GM21786 (cell line): Measurements from ENCODE around the gene MYL11.
"Not testable (repeated sequence)": the region's sequence is repeated elsewhere in the genome, so short reads cannot be mapped to it uniquely, and the experiment has no call there.

Experiments used
- ATAC-seq: cut with Tn5 transposase; IDR thresholded peaks from one replicate; pipeline ENCODE4 v1.9.1; 2021; ENCODE audit not compliant: unreplicated experiment

MYL11 gene

DNA sequence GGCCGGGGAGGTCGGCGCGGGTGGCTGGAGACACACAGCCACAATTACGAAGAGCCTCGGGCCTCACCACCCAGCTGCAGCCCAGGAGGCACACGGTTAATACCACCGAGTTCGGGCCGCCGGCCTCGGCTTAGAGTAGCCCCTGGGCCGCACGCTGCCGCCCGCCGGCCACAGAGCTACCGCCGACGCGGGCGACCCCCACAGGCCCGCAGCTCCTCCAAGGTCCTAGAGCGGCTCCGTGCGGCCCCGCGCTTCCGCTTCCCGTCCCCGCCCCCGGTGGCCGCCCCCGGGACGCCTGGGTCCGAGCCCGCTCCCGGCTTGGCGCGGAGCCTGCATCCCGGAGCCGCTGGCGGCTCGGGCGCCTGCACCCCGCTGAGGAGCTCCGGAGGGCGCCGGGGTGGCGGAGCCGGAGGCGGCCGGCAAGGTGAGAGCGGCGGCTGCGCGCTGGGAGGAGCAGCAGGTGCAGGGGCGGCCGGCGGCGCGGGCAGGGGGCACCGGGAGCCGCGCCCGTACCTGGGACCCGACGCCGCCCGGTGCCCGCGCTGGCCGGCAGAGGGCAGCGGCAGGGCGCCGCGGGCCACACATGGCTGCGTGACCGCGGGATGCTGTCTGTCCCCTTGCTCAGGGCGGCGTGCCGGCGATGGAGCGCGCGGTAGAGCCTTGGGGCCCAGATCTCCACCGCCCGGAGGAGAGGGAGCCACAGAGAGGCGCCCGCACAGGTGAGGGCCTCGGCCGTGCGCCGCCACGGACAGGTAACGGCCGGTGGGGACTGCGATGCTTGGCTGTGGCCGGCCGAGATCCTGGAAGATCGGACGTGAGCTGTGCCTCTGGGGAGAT lies 20.8 kb downstream of the MYL11 start, which contains the start of gene ZNF48:
Gene ZNF48, plus strand, starts transcription at position 266 of the 837 bp plus-strand sequence. Its CDS starts 375 bp downstream, at position 641.
- peak; percentile 68 for ATAC-seq

DNA sequence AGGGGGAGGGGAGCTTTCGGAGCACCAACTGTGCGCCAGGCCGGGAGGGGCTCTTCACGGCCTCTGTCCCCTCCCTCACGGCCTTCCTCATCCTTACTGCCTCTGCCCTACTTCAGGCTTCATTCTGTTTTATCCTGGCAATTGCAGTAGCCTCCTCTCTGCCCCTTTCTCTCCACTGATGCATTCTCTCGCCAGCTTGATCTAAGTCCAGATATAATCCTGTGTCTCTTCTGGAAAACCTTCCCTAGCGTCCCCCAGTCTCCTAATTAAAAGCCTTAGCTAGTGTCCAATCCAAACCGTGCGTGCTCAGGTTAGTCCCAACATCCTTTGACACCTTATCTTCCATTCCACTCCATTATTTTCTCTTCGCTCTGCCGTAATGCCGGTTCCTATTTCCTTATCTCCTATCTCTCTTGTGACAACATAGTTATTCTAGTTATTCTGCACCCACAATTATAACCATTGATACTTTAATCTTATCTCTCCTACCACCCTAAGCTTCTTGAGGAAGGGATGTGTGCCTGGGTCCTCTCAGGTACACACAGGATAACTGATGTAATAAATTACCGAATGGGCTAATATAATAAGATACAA lies 21.5 kb downstream of the MYL11 start:
- ATAC-seq, result no peak

DNA sequence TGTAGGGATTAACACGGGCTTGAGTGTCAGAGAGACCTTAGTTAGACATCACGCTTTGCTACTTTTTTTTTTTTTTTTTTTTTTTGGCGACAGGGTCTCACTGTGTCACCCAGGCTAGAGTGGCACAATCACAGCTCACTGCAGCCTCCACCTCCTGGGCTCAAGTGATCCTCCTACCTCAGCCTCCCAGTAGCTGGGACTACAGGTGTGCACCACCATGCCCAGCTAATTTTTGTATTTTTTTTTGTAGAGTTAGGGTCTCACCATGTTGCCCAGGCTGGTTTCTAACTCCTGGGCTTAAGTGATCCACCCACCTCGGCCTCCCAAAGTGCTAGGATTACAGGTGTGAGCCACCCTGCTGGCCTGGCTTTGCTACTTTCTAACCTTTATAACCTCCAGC lies 22.0 kb downstream of the MYL11 start:
- not testable (repeated sequence) for ATAC-seq

DNA sequence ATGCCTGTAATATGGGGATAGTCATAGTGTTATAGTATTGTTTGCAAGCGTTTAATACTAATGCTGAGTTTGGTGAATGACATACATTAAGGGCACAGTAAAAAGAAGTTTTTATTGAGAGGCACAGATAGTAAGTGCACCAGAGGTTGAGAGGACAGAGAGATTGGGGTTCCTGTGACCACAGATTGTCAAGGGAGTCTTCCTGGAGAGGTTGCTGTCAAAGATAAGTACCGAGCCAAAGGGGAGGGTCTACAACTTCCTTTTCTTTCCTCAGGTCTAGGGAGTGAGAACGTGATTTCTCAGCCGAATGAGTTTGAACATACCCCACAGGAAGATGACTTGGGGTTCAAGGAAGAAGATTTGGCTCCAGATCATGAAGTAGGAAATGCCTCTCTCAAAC lies 22.5 kb downstream of the MYL11 start:
- no peak for ATAC-seq

DNA sequence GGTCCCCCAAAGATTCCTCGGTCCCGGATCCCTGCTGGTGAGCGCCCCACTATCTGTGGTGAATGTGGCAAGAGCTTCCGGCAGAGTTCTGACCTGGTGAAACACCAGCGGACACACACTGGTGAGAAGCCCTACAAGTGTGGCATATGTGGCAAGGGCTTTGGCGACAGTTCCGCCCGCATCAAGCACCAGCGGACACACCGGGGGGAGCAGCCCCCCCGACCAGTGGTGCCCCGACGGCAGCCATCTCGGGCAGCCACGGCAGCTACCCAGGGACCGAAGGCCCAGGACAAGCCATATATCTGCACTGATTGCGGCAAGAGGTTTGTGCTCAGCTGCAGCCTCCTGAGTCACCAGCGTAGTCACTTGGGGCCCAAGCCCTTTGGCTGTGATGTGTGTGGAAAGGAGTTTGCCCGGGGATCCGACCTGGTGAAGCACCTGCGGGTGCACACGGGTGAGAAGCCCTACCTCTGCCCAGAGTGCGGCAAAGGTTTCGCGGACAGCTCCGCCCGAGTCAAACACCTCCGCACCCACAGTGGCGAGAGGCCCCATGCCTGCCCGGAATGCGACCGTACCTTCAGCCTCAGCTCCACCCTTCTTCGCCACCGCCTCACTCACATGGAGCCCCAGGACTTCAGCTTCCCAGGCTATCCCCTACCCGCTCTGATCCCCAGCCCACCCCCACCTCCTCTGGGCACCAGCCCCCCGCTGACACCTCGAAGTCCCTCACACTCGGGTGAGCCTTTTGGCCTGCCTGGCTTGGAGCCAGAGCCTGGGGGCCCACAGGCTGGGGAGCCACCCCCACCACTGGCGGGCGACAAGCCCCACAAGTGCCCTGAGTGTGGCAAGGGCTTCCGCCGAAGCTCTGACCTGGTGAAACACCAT lies 23.4 kb downstream of the MYL11 start:
- no peak for ATAC-seq

DNA sequence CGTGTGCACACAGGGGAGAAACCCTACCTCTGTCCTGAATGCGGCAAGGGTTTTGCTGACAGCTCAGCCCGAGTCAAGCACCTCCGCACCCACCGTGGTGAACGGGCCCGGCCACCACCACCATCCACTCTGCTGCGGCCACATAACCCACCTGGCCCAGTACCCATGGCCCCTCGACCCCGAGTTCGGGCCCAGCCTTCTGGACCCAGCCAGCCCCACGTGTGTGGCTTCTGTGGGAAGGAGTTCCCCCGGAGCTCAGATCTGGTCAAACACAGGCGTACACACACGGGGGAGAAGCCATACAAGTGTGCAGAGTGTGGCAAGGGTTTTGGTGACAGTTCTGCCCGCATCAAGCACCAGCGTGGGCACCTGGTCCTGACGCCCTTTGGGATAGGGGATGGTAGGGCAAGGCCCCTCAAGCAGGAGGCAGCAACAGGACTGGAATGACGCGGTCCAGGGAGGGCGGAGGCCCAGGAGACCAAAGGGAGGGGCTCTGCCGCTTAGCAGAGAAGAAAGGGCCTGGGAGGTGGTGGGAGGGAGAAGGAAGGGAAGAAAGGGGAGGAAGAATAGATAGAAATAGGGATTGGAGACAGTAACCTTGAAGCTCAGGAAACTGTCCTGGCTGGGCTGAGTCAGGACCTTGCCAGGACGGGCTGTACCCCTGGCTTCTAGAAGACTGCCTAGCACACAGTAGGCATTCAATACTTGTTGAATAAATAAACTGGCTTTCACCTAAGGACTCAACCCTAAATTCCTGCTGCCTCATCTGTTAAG lies 24.2 kb downstream of the MYL11 start:
- no peak for ATAC-seq

DNA sequence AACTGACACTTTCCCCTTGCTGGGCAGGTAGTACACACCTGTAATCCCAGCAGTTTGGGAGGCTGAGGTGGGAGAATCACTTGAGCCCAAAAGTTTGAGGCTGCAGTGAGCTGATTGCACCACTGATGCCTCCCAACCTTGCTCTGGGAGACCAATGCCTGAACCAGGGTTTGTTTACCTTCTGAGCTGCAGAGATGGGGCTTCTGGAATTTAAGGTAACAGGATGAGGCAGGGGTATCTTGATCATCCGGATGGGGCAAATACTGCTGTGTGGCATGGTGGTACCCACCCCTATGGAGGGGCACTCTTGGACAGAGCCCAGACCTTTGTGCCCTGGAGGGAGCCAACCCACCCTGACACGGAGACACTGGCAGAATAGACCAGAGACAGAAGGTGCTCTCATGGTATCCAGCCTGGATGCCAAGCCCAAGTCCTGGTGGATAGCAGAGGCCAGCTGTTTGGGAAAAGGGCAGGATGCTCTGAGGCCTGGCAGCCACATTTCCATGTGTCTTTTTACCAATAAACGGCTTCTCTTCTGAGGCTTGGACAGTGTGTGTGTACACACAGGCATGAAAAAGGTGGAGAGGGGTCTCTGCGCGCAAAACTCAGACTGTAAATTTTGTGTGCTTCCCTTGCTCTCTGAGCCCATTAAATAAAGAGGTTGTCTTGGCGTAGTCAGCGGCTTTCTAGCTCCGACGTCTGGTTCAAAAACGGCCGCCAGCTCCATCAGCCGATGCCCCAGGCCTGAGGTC lies 25.0 kb downstream of the MYL11 start:
- no peak for ATAC-seq

DNA sequence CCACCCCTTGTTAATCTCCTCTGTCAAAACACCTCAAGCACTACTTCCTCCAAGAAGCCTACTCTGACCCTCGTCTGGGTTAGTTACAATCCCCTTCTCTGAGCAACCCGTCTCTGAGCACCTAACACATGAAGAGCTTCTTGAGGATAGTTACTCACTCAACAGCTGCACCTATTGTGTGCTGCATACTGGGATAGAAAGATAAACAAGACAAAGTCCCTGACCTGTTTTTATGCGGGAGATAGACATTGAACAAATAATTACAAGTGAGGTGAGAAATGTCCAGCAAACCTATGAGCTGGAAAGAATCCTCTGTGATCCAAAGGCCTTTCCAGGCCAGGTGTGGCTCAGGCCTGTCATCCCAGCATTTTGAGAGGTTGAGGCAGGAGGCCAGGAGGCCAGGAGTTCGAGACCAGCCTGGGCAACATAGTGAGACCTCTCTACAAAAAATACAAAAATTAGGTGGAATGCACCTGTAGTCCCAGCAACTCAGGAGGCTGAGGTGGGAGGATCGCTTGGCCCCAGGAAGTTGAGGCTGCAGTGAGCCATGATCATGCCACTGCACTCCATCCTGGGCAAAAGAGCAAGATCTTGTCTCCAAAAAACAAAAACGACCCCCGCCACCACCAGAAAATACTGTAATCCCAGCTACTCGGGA lies 27.3 kb downstream of the MYL11 start:
- ATAC-seq, result no peak

DNA sequence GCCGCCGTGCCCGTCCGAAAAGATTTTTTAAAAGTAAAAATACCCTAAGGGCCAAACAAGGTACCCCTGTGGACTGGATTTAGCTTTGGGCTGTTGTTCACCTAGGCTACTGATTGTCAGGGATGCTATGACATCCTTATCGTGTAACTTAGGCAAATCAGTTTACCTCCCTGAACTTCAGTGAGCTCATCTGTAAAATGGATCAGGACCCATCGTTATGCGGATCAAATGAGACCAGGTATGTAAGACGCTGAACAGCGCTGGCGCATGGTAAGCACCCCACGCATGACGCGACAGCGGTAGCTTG lies 32.1 kb downstream of the MYL11 start:
- no peak for ATAC-seq

DNA sequence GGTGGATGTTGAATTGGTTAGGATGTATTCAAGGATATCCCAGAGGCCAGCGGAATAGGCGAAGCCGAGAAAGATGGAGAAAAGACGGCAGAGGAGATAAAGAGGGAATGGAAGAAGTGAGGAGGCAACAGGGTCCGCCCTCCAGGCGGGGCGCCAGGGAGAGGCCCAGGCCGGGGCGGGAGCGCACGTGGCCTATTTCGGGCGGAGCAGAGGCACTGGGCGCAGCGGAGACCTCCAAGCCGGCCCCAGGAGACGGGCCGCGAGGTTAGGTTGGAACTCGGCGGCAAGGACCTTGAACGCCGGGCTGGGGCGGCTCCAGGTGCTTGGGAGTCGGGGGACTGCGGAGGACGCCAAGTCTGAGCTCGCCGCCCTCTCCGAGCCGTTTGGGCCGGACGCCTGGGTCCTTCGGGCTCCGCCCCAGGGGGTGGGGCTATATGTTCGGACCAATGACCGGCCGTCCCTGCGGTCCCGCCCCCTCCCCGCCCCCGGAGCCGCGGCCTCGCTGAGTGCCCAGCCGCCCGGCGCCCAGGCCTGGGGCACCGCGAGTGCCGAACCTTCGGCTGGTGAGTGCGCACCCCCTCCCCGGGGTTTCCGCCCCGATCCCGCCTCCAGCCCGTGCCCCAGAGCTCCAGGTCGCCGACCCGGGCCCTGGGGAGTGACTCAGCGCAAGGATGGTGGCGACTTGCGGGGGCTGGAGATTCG lies 32.7 kb downstream of the MYL11 start, which contains the start of gene ZNF771:
Gene ZNF771, plus strand, starts transcription at position 505 of the 702 bp plus-strand sequence. CDS start 448 bp downstream, outside the sequence.
- peak; percentile 85 for ATAC-seq

DNA sequence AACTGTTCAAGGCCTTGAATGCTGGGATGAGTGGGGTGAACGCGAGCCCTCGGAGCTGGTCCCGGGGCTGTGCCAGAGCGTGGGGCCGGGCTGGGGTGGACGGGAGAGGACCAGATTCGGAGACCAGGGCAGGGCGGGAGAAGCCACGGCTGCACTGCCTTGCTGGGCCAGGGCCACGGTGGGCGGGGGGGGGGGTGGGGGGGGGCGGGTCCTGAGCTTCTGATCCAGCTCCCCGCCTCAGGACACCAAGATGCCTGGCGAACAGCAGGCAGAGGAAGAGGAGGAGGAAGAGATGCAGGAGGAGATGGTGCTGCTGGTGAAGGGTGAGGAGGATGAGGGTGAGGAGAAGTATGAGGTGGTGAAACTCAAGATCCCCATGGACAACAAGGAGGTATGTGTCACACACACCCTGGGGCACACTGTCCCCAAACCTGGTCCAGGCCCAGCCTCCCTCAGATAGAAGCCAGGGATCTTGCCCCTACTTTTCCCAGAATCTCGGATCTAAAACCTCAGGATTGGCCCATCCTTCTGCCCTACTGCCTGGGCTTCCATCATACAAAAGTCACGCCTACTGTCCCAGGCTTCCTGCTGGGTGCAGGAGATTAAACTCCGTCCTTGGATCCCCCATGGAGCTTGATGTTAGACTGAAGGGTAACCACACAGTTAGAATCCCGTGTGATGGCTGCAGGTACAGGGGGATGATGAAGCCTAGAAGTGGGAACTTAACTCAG lies 33.4 kb downstream of the MYL11 start:
- ATAC-seq, result no peak

DNA sequence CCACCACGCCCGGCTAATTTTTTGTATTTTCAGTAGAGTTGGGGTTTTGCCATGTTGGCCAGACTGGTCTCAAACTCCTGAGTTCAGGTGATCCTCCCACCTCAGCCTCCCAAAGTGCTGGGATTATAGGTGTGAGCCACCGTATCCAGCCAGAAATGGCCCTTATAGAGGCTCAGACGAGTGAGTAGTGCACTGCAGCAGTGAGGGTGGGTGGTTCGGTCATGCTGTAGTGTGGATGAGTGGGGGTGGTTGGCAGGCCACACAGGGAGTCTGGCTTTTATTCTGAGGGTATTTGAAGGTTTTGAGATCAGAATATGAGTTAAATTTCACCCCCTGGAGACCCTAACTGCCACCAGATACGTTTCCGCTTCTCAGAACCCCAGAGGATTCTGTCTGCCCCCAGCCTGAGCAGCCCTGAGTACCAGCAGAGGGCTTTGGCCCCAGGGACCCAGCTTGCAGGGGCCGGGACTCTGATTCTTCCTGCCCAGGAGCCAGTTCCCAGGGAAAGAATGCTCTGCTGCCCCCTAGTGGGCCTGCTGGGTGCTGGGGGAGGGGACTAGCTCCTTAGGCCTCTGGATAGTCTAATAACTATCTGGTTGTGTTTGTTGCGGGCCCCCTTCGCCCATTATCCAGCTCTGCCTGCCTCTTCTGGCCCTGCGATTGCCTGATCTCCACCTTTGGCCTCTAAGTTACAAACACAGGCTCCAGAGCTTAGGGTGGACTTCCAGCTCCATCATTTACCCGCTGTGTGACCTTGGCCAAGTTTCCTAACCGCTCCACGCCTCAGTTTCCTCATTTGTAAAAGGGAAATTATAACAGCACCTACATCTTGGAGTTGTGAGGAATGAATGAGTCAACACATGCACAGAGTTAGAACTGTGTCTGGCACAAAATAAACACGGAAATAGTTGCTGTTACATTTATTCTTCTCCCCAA lies 34.8 kb downstream of the MYL11 start:
- no peak for ATAC-seq

DNA sequence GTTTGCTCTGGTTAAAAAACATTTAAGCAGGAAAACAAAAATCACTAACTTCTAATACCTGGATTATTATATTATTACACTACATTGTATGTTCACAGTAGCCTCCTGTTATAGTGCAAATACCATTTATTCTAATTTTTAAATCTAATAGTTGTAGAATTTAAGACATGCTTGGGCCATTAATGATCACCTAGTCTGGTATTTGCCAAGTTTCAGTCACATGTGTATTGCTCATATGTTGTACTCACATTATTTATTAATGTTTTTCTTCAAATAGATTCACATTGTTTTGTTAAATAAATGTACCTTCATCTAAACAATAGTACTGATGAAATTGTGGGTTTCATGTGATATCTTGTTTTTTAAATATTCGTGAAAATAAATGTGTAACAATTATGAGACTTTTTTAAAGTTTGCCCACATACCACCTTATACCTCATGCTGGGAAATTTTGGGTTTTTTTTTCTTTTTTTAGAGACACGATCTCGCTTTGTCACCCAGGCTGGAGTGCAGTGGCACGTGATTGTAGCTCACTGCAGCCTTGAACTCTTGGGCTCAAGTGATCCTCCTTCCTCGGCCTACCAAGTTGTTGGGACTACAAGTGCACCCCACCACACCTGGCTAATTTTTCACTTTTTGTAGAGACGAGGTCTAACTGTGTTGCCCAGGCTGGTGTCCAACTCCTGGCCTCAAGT lies 38.7 kb downstream of the MYL11 start:
- ATAC-seq, result no peak

DNA sequence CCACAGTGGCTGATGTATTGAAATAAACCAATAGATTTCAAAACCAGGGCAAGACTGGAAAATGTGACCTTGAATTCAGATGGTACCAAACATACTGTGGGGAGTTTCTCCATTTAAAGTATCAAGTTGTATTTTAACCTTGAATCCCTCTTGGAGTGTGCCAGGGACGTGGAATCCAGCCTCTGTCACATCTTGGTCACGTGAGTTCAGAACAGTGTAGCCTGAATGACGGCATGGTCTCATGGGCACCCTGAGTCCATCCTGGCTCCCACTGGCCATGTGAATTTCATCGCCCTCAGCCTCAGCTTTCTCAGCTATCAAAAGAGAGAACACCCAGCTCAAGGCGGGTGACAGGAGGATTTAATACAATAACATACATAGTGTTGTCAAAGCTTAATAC lies 39.6 kb downstream of the MYL11 start:
- no peak for ATAC-seq

DNA sequence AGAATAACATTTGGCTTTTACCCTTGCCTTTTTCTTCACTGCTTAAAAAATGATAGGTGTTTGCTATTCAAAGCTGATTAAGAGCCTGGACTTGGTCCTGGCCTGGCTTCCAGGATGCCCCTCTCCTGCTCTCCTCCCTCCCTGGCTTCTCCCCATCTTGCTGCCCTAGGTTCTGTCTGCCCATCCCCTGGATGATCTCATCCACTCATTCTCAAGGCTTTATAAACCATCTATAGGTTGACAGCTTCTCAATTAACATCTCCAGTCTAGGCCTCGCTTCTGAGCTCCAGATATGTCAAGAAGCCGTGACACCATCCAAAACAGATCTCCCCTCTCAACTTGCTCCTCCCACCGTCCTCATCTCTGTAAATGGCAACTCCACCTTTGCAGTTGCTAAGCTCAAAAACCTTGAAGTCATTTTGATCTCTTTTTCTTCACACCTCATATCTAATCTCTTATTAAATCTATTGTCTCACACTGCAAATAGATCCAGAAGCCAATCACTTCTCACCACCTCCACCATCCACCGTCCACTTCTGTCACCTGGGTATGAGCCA lies 41.5 kb downstream of the MYL11 start:
- no peak for ATAC-seq
